K562 (cell line): ENCODE measurements around the gene CBLC. TPM values are rescaled to one million over a fixed set of nuclear protein-coding genes. Genes with fewer than 3 reads are reported as not detected.

Experiments used
- ATAC-seq: fragments of 200-7000 bp; cut with Tn5 transposase; 3 replicates; pipeline ENCODE4 v1.9.1; 2020; ENCODE audit warnings: moderate library complexity
- BruUV-seq: library from RNA; stranded (reverse); fragments of 400-500 nt; replicated peaks from 2 replicates; lab custom pipeline; 2021; lab: Mats Ljungman, UMichigan
- CTCF ChIA-PET: fragments of 300-600 bp; formaldehyde crosslinking; extraction: SDS; loops from one replicate; lab custom pipeline; 2021; ENCODE audit warnings: low intra/inter-chr PET ratio; lab: Yijun Ruan, JAX
- POLR2A ChIA-PET: fragments of 300-600, 350-650 bp; sonication (Branson Sonifier 250); formaldehyde crosslinking; extraction: SDS; loops from one replicate; lab custom pipeline; 2021; ENCODE audit warnings: antibody characterized with exemption, inconsistent platforms; lab: Yijun Ruan, JAX
- DNase-seq, 4 experiments: peaks; one replicate each; pipeline versions ENCODE4 v3.0.0 to v3.0.0-alpha.2; 2011 to 2018; ENCODE audit warnings: low spot score in 3 of 4, mixed read lengths in 3 of 4; ENCODE audit errors: extremely low read depth in 1 of 4
- FAIRE-seq: peaks from 2 replicates; lab custom pipeline; 2011; peaks lifted over from hg19 to GRCh38; lab: Jason Lieb, UNC
- H2AFZ ChIP-seq: 2 replicates; pipeline ENCODE4 v1.6.0; 2011; ENCODE audit warnings: low read depth, low read length, control low read depth, inconsistent platforms
- H3K27ac ChIP-seq: fragments of 200-600 bp; 3 replicates; pipeline ENCODE4 v1.8.0; 2011; ENCODE audit warnings: low read depth, mild to moderate bottlenecking, control low read depth, inconsistent platforms, low read length, moderate library complexity, mixed read lengths; ENCODE audit errors: extremely low read depth
- H3K27me3 ChIP-seq, 2 experiments: fragments of 300-600 bp in 1 of 2; 2 replicates in 1 of 2; 3 replicates in 1 of 2; pipeline versions ENCODE4 v1.6.0 to v1.8.0; 2011; ENCODE audit warnings: inconsistent platforms in 2 of 2, low read length in 2 of 2, mild to moderate bottlenecking in 1 of 2, mixed read lengths in 1 of 2, moderate library complexity in 1 of 2; ENCODE audit not compliant: control insufficient read depth in 2 of 2, insufficient read depth in 2 of 2
- H3K36me3 ChIP-seq: fragments of 300-600 bp; 3 replicates; pipeline ENCODE4 v1.8.0; 2011; ENCODE audit warnings: mild to moderate bottlenecking, low read length, inconsistent platforms; ENCODE audit not compliant: control insufficient read depth, insufficient read depth
- H3K4me1 ChIP-seq, 2 experiments: fragments of 200-600 bp in 1 of 2; replicated peaks in 1 of 2; 2 replicates in 1 of 2; 3 replicates in 1 of 2; pipeline versions ENCODE4 v1.5.1 to v1.8.0; 2011; ENCODE audit warnings: inconsistent platforms in 2 of 2, low read length in 2 of 2, mild to moderate bottlenecking in 1 of 2, mixed read lengths in 1 of 2, moderate library complexity in 1 of 2; ENCODE audit not compliant: control insufficient read depth in 2 of 2, insufficient read depth in 2 of 2
- H3K4me2 ChIP-seq: 2 replicates; pipeline ENCODE4 v1.6.1; 2011; ENCODE audit warnings: low read length, control low read depth, inconsistent platforms, mixed read lengths; ENCODE audit not compliant: insufficient read depth
- H3K4me3 ChIP-seq: fragments of 200-600 bp; sonication (generic), shearing (Covaris generic); 2 replicates; pipeline ENCODE4 v1.5.1; 2016; ENCODE audit warnings: control low read depth, inconsistent platforms
- H3K79me2 ChIP-seq: fragments of 200-600 bp; 3 replicates; pipeline ENCODE4 v1.8.0; 2011; ENCODE audit warnings: low read length, inconsistent platforms; ENCODE audit not compliant: control insufficient read depth, insufficient read depth
- H3K9ac ChIP-seq, 2 experiments: 2 replicates each; pipeline versions ENCODE4 v1.6.0 to v1.6.1; 2011; ENCODE audit warnings: low read depth in 2 of 2, low read length in 2 of 2, control low read depth in 1 of 2, inconsistent platforms in 1 of 2, mild to moderate bottlenecking in 1 of 2, mixed read lengths in 1 of 2; ENCODE audit not compliant: insufficient read depth in 1 of 2
- H3K9me1 ChIP-seq: one replicate; pipeline ENCODE4 v1.6.0; 2011; ENCODE audit warnings: inconsistent platforms, mild to moderate bottlenecking, low read length, moderate library complexity; ENCODE audit not compliant: control insufficient read depth, insufficient read depth
- H3K9me3 ChIP-seq: replicated peaks from 2 replicates; pipeline ENCODE4 v1.5.1; 2011; ENCODE audit warnings: low read depth, low read length, inconsistent platforms; ENCODE audit not compliant: control insufficient read depth, insufficient read depth
- H4K20me1 ChIP-seq: replicated peaks from 2 replicates; pipeline ENCODE4 v1.6.1; 2011; ENCODE audit warnings: low read length, inconsistent platforms, mixed read lengths; ENCODE audit not compliant: control insufficient read depth, insufficient read depth
- L3MBTL2 ChIP-seq: fragments of 450-650 bp; IDR thresholded peaks from 2 replicates; pipeline ENCODE4 v1.6.1; 2016; ENCODE audit warnings: mild to moderate bottlenecking, moderate library complexity
- RBM25 ChIP-seq: fragments of 200-400 bp; formaldehyde crosslinking; IDR thresholded peaks from 2 replicates; pipeline ENCODE4 v1.6.1; 2018; ENCODE audit warnings: low read length, low read depth, moderate library complexity; ENCODE audit not compliant: severe bottlenecking
- SPI1 ChIP-seq: IDR thresholded peaks from 2 replicates; pipeline ENCODE4 v1.6.1; 2011; ENCODE audit warnings: low read depth, low read length, control low read depth, borderline replicate concordance
- ZBTB9 ChIP-seq: fragments of 450-650 bp; formaldehyde crosslinking; IDR thresholded peaks from 2 replicates; pipeline ENCODE4 v1.4.0; 2020; ENCODE audit warnings: mild to moderate bottlenecking, moderate library complexity
- ZNF121 ChIP-seq: sonication (generic); formaldehyde crosslinking; conservative IDR thresholded peaks from 2 replicates; pipeline ENCODE4 v1.8.0; 2022; ENCODE audit warnings: missing genetic modification reagents
- WGBS: fragments of 100-300 bp; shearing (Covaris generic); methylation state at CpG from one replicate; pipeline ENCODE4 v1.1.6; 2016; ENCODE audit warnings: low coverage, mixed read lengths; ENCODE audit not compliant: insufficient coverage; ENCODE audit errors: missing lambda C conversion rate; 5-methylcytosine and 5-hydroxymethylcytosine counted together
- in situ Hi-C: fragments of 300-500 bp; cut with MboI; formaldehyde crosslinking; loops from 4 replicates; pipeline ENCODE4 v1.15.0; 2018; ENCODE audit warnings: inconsistent platforms, mixed read lengths
- intact Hi-C: fragments of 100-400 bp; cut with micrococcal nuclease; formaldehyde crosslinking; loops from 2 replicates; pipeline ENCODE4 v1.14.2; 2022
- polyA plus RNA-seq, 8 experiments: library from polyadenylated mRNA; depleted of rRNA in 4 of 8; stranded (reverse) in 5 of 8; unstranded in 3 of 8; fragments of >200 nt; fragmentation: Nextera tagmentation in 2 of 8; fragmentation: Illumina TruSeq in 1 of 8; extraction: Ambion mirVana in 2 of 8; extraction: Trizol in 1 of 8; gene quantifications; 2 replicates each; pipeline versions ENCODE4 v1.2.1 to v1.2.3, GENCODE V29; 2011 to 2014; ENCODE audit warnings: inconsistent platforms in 1 of 8, missing spikeins in 1 of 8
- total RNA-seq, 7 experiments: library from RNA; depleted of rRNA in 6 of 7; stranded (reverse); fragments of >200 nt in 6 of 7; fragmentation: Illumina TruSeq in 2 of 7; extraction: Trizol in 2 of 7; gene quantifications; 2 replicates each; pipeline versions ENCODE4 v1.2.1 to v1.2.3, GENCODE V29; 2011 to 2021; ENCODE audit warnings: low replicate concordance in 1 of 7

CBLC gene
- total and polyA plus RNA-seq, 9 of the 15 experiments (the other 6 are each of a cell fraction or from before 2014, with no cell fraction given), result 0.09 TPM; not detected in 8

GRCh38 chr19:44728178-44728577 lies 49.5 kb upstream of the CBLC start:
- Histone ChIP-seq H3K27ac (no peak overlapping the region), H3K36me3 (no peaks in the 10 kb centered on the region), H3K4me1 (peaks cover 7 to 12% of the 10 kb centered on the region in 2 experiments; a peak in 4 of 5 replicates), H3K27me3 (no peaks in the 10 kb centered on the region), H3K79me2 (no peaks in the 10 kb centered on the region), H3K9me1 (no peaks in the 10 kb centered on the region), H3K9ac (peak overlapping the region in 1 of 2 experiments; percentile 26; a peak in 1 of 4 replicates), H4K20me1 (no peaks in the 10 kb centered on the region), H3K4me3 (no peak overlapping the region), H2AFZ (0 out of 2 replicates have a peak overlapping the region, but pooled peaks have one; percentile 26), H3K9me3 (no peaks in the 10 kb centered on the region), H3K4me2 (no peak overlapping the region)
- TF ChIP-seq ZBTB9 (CRISPR knock-in tag), result no peak
- TF ChIP-seq SPI1, result peak; percentile 12; the same call in 1 of the 2 replicates
- in situ Hi-C loops (no loop called here), intact Hi-C loops (no loop called here)
- BruUV-seq, result no TSS peak
- ChIA-PET CTCF (no interaction called here), POLR2A (interaction anchor here (1.0 to 1.1 kb wide), 2 partner anchors 21 to 44 kb away, joined by 3 to 4 read pairs; no protein-coding TSS in a partner anchor)
- 40% methylated on average over 6 of the region's 6 CpGs for WGBS
- no peak for DNase-seq
- no peak for FAIRE-seq
- no peak for ATAC-seq

- DNase-seq (no peak), FAIRE-seq (no peak), ATAC-seq (no peak)
- Histone ChIP-seq H3K4me1 (peaks cover 7 to 12% of the 10 kb centered on the region in 2 experiments; a peak in 4 of 5 replicates), H3K9me1 (no peaks in the 10 kb centered on the region), H3K27me3 (no peaks in the 10 kb centered on the region), H3K4me2 (no peak overlapping the region), H3K27ac (no peak overlapping the region), H3K36me3 (no peaks in the 10 kb centered on the region), H4K20me1 (no peaks in the 10 kb centered on the region), H2AFZ (no peak overlapping the region), H3K4me3 (no peak overlapping the region), H3K9ac (no peak overlapping the region), H3K79me2 (no peaks in the 10 kb centered on the region), H3K9me3 (no peaks in the 10 kb centered on the region)
- in situ Hi-C loops, result no loop called here
- TF ChIP-seq ZNF121 (CRISPR knock-in tag) (peak; percentile 82), RBM25 (peak; percentile 45), L3MBTL2 (no peak)
- CTCF ChIA-PET, result no interaction called here
- no TSS peak for BruUV-seq
- 40% methylated on average over 8 of the region's 8 CpGs for WGBS
- POLR2A ChIA-PET, result no interaction called here
- intact Hi-C loops, result no loop called here
Observed at GRCh38 chr19:44729516-44730033, 48.1 kb upstream of the CBLC start.
